Thoracic aorta (tissue), 2 donors: ENCODE data around the gene SERINC3. TPM values are rescaled to one million over a fixed set of nuclear protein-coding genes. Genes with fewer than 3 reads are reported as not detected.

Experiments
- ATAC-seq: fragments of 150-250 bp; one replicate; pipeline ENCODE4 v1.8.0; 2017; ENCODE audit warnings: low read depth; ENCODE audit not compliant: insufficient number of reproducible peaks, low FRiP score
- DNase-seq: peaks from one replicate; pipeline ENCODE4 v3.0.0-alpha.2; 2020; ENCODE audit warnings: low spot score
- H3K27ac ChIP-seq, 2 donors: fragments of 200-600 bp; sonication (generic); 1 replicate in 1 of 2; 2 replicates in 1 of 2; pipeline ENCODE4 v1.5.1; 2016; ENCODE audit warnings: mild to moderate bottlenecking in 2 of 2, moderate library complexity in 2 of 2
- H3K27me3 ChIP-seq: fragments of 200-600 bp; sonication (generic); replicated peaks from 2 replicates; pipeline ENCODE4 v1.6.0; 2016; ENCODE audit warnings: mild to moderate bottlenecking; ENCODE audit not compliant: insufficient read depth
- H3K36me3 ChIP-seq: fragments of 200-600 bp; sonication (generic); one replicate; pipeline ENCODE4 v1.5.1; 2016
- H3K4me1 ChIP-seq, 2 donors: fragments of 200-600 bp; sonication (generic); 1 replicate in 1 of 2; 2 replicates in 1 of 2; pipeline versions ENCODE4 v1.5.1 to v1.6.0; 2016; ENCODE audit warnings: low read depth in 2 of 2, mild to moderate bottlenecking in 1 of 2; ENCODE audit not compliant: control insufficient read depth in 1 of 2
- H3K4me3 ChIP-seq: fragments of 200-600 bp; sonication (generic); 2 replicates; pipeline ENCODE4 v1.5.1; 2016; ENCODE audit warnings: mild to moderate bottlenecking
- H3K9me3 ChIP-seq: fragments of 200-600 bp; sonication (generic); 2 replicates; pipeline ENCODE4 v1.5.1; 2016
- total RNA-seq, 2 donors: library from RNA; depleted of rRNA; stranded (reverse); fragments of >200 nt; gene quantifications; one replicate each; pipeline versions ENCODE4 v1.1.0 to v1.2.3, GENCODE V29; 2016
- TF ChIP-seq, protein P1 (sequence below): fragments of 200-600 bp; sonication (generic); IDR thresholded peaks from one replicate; pipeline ENCODE4 v1.5.1; 2019; ENCODE audit warnings: antibody characterized with exemption

Gene SERINC3
- total RNA-seq, 2 donors from 2014 or later: 98.9 to 109 TPM

- no peaks in the 10 kb centered on the region for H3K4me1 ChIP-seq
- no peak overlapping the region for H3K4me3 ChIP-seq
- H3K36me3 ChIP-seq: no peaks in the 10 kb centered on the region
- TF ChIP-seq, protein P1, sequence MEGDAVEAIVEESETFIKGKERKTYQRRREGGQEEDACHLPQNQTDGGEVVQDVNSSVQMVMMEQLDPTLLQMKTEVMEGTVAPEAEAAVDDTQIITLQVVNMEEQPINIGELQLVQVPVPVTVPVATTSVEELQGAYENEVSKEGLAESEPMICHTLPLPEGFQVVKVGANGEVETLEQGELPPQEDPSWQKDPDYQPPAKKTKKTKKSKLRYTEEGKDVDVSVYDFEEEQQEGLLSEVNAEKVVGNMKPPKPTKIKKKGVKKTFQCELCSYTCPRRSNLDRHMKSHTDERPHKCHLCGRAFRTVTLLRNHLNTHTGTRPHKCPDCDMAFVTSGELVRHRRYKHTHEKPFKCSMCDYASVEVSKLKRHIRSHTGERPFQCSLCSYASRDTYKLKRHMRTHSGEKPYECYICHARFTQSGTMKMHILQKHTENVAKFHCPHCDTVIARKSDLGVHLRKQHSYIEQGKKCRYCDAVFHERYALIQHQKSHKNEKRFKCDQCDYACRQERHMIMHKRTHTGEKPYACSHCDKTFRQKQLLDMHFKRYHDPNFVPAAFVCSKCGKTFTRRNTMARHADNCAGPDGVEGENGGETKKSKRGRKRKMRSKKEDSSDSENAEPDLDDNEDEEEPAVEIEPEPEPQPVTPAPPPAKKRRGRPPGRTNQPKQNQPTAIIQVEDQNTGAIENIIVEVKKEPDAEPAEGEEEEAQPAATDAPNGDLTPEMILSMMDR: no peak
- no peak for ATAC-seq
- H3K27me3 ChIP-seq: no peaks in the 10 kb centered on the region
- no peak for DNase-seq
- no peaks in the 10 kb centered on the region for H3K9me3 ChIP-seq
- no peak overlapping the region for H3K27ac ChIP-seq
Observed at GRCh38 chr20:44464514-44464913, 57.4 kb downstream of the SERINC3 start.

- Histone ChIP-seq H3K36me3 (no peaks in the 10 kb centered on the region), H3K27me3 (no peaks in the 10 kb centered on the region), H3K4me3 (no peak overlapping the region), H3K9me3 (no peaks in the 10 kb centered on the region), H3K4me1 (no peaks in the 10 kb centered on the region), H3K27ac (no peak overlapping the region)
- TF ChIP-seq, protein P1: no peak
- ATAC-seq (no peak), DNase-seq (no peak)
Observed at GRCh38 chr20:44463466-44463865, 58.4 kb downstream of the SERINC3 start.

- no peak for DNase-seq
- H3K27ac ChIP-seq: no peak overlapping the region
- H3K4me3 ChIP-seq: no peak overlapping the region
- no peaks in the 10 kb centered on the region for H3K36me3 ChIP-seq
- no peaks in the 10 kb centered on the region for H3K4me1 ChIP-seq
- TF ChIP-seq, protein P1: no peak
- H3K9me3 ChIP-seq: no peaks in the 10 kb centered on the region
- ATAC-seq: no peak
- H3K27me3 ChIP-seq: no peaks in the 10 kb centered on the region
Observed at GRCh38 chr20:44461803-44462174, 60.1 kb downstream of the SERINC3 start.

DNA sequence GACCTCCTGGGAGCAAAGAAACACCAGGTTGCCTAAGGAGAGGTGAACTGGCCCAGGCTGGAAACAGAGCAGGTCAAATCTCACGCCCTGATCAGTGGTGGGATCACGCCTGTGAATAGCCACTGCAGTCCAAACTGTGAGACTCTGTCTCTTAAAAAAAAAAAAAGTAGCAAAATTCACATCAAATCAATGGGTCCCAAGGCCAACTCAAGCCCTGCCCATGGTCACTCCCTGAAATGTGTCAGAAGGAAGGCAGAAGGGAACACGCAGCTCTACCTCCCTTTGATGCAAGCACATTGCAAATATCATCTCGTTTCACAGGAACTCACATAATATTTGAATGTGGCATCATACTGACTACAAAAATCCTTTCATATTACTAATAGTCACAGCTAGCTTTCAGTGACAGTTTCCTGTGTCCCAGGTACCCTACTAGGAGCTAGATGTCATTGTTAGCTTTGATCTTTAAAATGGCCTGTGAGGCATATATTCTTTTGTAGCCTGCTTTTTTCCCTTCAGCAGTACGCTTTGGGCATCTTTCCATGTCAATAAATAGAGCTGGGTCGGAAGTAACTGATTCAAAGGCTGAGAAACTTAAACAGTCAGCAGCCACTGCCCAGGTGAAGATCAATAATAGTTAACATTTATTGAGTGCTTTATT is 60.6 kb downstream of the SERINC3 start:
- ATAC-seq (no peak), DNase-seq (no peak)
- no peaks in the 10 kb centered on the region for H3K36me3 ChIP-seq
- H3K4me1 ChIP-seq: no peaks in the 10 kb centered on the region
- H3K27ac ChIP-seq: no peak overlapping the region
- TF ChIP-seq, protein P1: no peak
- H3K9me3 ChIP-seq: no peaks in the 10 kb centered on the region
- H3K4me3 ChIP-seq: no peak overlapping the region
- no peaks in the 10 kb centered on the region for H3K27me3 ChIP-seq

DNA sequence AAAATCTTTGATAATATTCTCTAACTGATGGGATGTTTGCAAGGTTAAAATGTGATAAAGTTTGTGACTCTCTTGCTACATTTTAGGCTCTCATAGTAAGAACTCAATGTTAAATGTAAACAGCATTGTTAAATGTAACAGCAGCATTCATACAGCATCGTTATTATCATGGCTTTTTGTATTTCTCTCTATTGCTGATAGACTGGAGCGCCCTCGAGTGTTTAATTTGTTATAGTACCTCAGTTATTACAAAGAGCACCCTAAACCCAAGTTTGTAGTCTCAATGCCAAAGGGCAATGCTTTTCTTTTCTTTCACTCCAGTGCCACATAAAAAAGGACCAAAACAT is 61.1 kb downstream of the SERINC3 start:
- Histone ChIP-seq H3K4me1 (no peaks in the 10 kb centered on the region), H3K27me3 (no peaks in the 10 kb centered on the region), H3K9me3 (no peaks in the 10 kb centered on the region), H3K36me3 (no peaks in the 10 kb centered on the region), H3K27ac (no peak overlapping the region), H3K4me3 (no peak overlapping the region)
- TF ChIP-seq, protein P1: no peak
- no peak for ATAC-seq
- DNase-seq: no peak
